ENCODE measurements around the gene PPFIBP2.

Gene PPFIBP2

GRCh38 chr11:7513234-7514098 lies at the start of gene PPFIBP2:
TSS of gene PPFIBP2 (plus strand) at chr11:7513999. CDS start at chr11:7549476, 35,477 bp downstream.
- Histone ChIP-seq H3K36me3 (ENCODE audit: control insufficient read depth in 2 of 2, insufficient read depth in 2 of 2, low read length in 2 of 2) (no peaks in the 10 kb centered on the region), H3K9me3 (ENCODE audit: control insufficient read depth in 2 of 2, low read length in 2 of 2) (no peaks in the 10 kb centered on the region), H3K4me3 (ENCODE audit: low read length in 2 of 2) (peak within 1 kb of the TSS; percentile 89 to 94), H3K9ac (ENCODE audit: low read depth in 1 of 2, low read length in 2 of 2) (peak within 1 kb of the TSS; percentile 75 to 88), H3K4me1 (ENCODE audit: control insufficient read depth in 2 of 2, insufficient read depth in 2 of 2, low read length in 2 of 2) (peaks cover 18 to 28% of the 10 kb centered on the region in 2 donors), H3K27ac (ENCODE audit: low read depth in 2 of 2, low read length in 2 of 2) (peak within 1 kb of the TSS; percentile 89 to 93), H3K27me3 (ENCODE audit: control insufficient read depth in 2 of 2, insufficient read depth in 2 of 2, low read length in 2 of 2) (no peaks in the 10 kb centered on the region)

DNA sequence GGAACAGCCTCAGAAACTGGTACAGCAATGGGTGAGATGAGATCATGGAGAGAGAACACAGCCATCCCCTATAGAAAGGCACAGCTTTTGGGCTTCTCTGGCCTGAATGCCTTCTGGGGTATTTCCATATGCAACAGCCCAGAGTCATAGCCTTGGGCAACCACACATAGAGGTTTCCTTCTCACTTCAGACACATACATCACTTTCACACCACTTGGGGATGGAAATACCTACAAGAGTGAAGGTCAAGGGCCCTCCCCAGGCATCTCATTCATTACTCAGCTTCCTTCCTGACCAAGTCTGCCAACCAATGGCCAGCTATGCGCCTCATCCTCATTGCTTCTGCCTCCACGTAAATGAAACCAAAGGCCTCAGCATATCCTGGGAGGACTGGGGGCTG lies 46.1 kb upstream of the PPFIBP2 start:
- Histone ChIP-seq H3K27ac (ENCODE audit: low read depth in 2 of 2, low read length in 2 of 2) (no peak overlapping the region), H3K27me3 (ENCODE audit: control insufficient read depth in 2 of 2, insufficient read depth in 2 of 2, low read length in 2 of 2) (no peaks in the 10 kb centered on the region), H3K9me3 (ENCODE audit: control insufficient read depth in 2 of 2, low read length in 2 of 2) (no peaks in the 10 kb centered on the region), H3K4me3 (ENCODE audit: low read length in 2 of 2) (no peak overlapping the region), H3K4me1 (ENCODE audit: control insufficient read depth in 2 of 2, insufficient read depth in 2 of 2, low read length in 2 of 2) (no peaks in the 10 kb centered on the region), H3K36me3 (ENCODE audit: control insufficient read depth in 2 of 2, insufficient read depth in 2 of 2, low read length in 2 of 2) (no peaks in the 10 kb centered on the region), H3K9ac (ENCODE audit: low read depth in 1 of 2, low read length in 2 of 2) (no peak overlapping the region)

DNA sequence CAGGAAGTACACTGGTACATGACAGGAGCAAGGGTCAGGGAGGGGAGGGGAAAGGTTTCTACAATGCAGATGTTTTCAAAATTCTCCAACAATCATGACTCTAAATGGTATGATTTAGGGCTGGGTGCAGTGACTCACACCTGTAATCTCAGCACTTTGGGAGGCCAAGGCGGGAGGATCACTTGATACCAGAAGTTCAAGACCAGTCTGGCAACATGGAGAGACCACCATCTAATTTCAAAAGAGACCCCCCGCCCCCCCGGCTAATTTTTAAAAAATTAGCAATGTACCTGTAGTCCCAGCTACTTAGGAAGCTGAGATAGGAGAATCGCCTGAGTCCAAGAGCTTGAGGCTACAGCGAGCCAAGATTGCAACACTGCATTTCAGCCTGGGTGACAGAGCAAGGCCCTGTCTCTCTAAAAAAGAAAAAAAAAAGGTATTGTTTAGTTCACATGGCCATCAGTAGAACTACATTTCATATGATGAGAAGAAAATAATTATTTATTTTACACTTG lies 44.4 kb upstream of the PPFIBP2 start:
- Histone ChIP-seq H3K27ac (ENCODE audit: low read depth in 2 of 2, low read length in 2 of 2) (no peak overlapping the region), H3K9me3 (ENCODE audit: control insufficient read depth in 2 of 2, low read length in 2 of 2) (no peaks in the 10 kb centered on the region), H3K4me1 (ENCODE audit: control insufficient read depth in 2 of 2, insufficient read depth in 2 of 2, low read length in 2 of 2) (no peaks in the 10 kb centered on the region), H3K9ac (ENCODE audit: low read depth in 1 of 2, low read length in 2 of 2) (no peak overlapping the region), H3K36me3 (ENCODE audit: control insufficient read depth in 2 of 2, insufficient read depth in 2 of 2, low read length in 2 of 2) (no peaks in the 10 kb centered on the region), H3K4me3 (ENCODE audit: low read length in 2 of 2) (no peak overlapping the region), H3K27me3 (ENCODE audit: control insufficient read depth in 2 of 2, insufficient read depth in 2 of 2, low read length in 2 of 2) (no peaks in the 10 kb centered on the region)

DNA sequence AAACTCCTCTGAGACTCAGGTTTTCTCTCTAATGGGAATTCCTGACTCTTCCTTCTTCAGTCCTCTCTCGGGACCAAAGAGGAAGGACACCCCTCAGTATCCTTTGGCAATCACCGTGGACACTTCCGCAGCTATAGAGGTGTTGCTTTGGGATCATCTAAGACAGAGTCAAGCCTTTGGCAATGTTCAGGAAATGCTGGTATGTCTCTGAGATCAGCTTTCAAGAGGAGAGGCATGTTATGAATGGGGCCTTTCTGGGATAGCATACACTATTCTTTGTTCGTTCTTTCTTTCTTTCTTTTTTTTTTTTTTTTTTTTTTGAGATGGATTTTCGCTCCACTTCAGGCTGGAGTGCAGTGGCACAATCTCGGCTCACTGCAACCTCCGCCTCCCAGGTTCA lies 42.7 kb upstream of the PPFIBP2 start:
- no peak overlapping the region for H3K27ac ChIP-seq (ENCODE audit: low read depth in 2 of 2, low read length in 2 of 2)
- no peak overlapping the region for H3K4me3 ChIP-seq (ENCODE audit: low read length in 2 of 2)
- no peak overlapping the region for H3K9ac ChIP-seq (ENCODE audit: low read depth in 1 of 2, low read length in 2 of 2)
- H3K36me3 ChIP-seq (ENCODE audit: control insufficient read depth in 2 of 2, insufficient read depth in 2 of 2, low read length in 2 of 2), result no peaks in the 10 kb centered on the region
- no peaks in the 10 kb centered on the region for H3K4me1 ChIP-seq (ENCODE audit: control insufficient read depth in 2 of 2, insufficient read depth in 2 of 2, low read length in 2 of 2)
- no peaks in the 10 kb centered on the region for H3K27me3 ChIP-seq (ENCODE audit: control insufficient read depth in 2 of 2, insufficient read depth in 2 of 2, low read length in 2 of 2)
- H3K9me3 ChIP-seq (ENCODE audit: control insufficient read depth in 2 of 2, low read length in 2 of 2), result no peaks in the 10 kb centered on the region

DNA sequence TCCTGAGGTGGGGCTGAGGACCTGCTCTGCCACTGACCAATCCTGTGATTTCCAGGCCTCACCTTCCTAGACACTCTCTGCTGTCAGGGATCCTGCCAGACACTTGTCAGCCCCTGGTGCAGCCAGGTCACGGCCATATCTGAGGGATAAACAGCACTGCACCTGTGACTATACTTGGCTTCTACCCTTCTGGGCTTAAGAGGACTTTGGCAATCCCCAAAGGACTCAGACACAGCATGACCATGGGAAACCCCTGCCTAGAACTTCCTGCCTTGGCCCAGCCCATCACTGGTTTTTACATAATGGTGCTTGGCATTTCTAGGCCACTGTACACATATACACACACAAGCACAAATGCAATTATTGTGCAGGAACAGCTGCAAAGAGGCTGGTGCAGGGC lies 40.1 kb upstream of the PPFIBP2 start:
- H3K4me3 ChIP-seq (ENCODE audit: low read length in 2 of 2), result no peak overlapping the region
- no peaks in the 10 kb centered on the region for H3K27me3 ChIP-seq (ENCODE audit: control insufficient read depth in 2 of 2, insufficient read depth in 2 of 2, low read length in 2 of 2)
- no peak overlapping the region for H3K9ac ChIP-seq (ENCODE audit: low read depth in 1 of 2, low read length in 2 of 2)
- H3K27ac ChIP-seq (ENCODE audit: low read depth in 2 of 2, low read length in 2 of 2), result no peak overlapping the region
- no peaks in the 10 kb centered on the region for H3K4me1 ChIP-seq (ENCODE audit: control insufficient read depth in 2 of 2, insufficient read depth in 2 of 2, low read length in 2 of 2)
- no peaks in the 10 kb centered on the region for H3K36me3 ChIP-seq (ENCODE audit: control insufficient read depth in 2 of 2, insufficient read depth in 2 of 2, low read length in 2 of 2)
- no peaks in the 10 kb centered on the region for H3K9me3 ChIP-seq (ENCODE audit: control insufficient read depth in 2 of 2, low read length in 2 of 2)

GRCh38 chr11:7480113-7480512 lies 33.7 kb upstream of the PPFIBP2 start:
- H3K27ac ChIP-seq (ENCODE audit: low read depth in 2 of 2, low read length in 2 of 2), result no peak overlapping the region
- H3K9me3 ChIP-seq (ENCODE audit: control insufficient read depth in 2 of 2, low read length in 2 of 2), result no peaks in the 10 kb centered on the region
- H3K4me3 ChIP-seq (ENCODE audit: low read length in 2 of 2), result no peak overlapping the region
- no peak overlapping the region for H3K9ac ChIP-seq (ENCODE audit: low read depth in 1 of 2, low read length in 2 of 2)
- H3K36me3 ChIP-seq (ENCODE audit: control insufficient read depth in 2 of 2, insufficient read depth in 2 of 2, low read length in 2 of 2), result no peaks in the 10 kb centered on the region
- no peaks in the 10 kb centered on the region for H3K4me1 ChIP-seq (ENCODE audit: control insufficient read depth in 2 of 2, insufficient read depth in 2 of 2, low read length in 2 of 2)
- no peaks in the 10 kb centered on the region for H3K27me3 ChIP-seq (ENCODE audit: control insufficient read depth in 2 of 2, insufficient read depth in 2 of 2, low read length in 2 of 2)

DNA sequence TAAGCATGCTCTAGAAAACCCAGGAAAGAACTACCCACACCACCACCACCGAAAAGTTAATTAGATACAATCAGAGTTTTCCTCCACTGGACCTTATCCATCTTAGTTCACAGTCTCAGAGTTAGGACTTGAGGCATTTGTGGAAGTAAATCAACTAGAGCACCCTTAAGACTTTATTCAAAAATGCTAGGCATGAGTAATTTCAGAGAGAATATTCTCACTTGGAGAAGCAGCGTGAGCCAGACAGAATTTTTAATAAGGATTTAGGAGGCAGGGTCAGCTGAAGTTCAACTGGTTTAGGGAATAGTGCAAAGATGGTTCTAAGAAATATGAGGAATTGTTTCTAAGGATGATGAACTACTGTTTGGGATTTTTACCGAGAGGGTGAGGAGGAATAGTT lies 29.7 kb upstream of the PPFIBP2 start:
- Histone ChIP-seq H3K36me3 (ENCODE audit: control insufficient read depth in 2 of 2, insufficient read depth in 2 of 2, low read length in 2 of 2) (no peaks in the 10 kb centered on the region), H3K9ac (ENCODE audit: low read depth in 1 of 2, low read length in 2 of 2) (no peak overlapping the region), H3K27ac (ENCODE audit: low read depth in 2 of 2, low read length in 2 of 2) (no peak overlapping the region), H3K9me3 (ENCODE audit: control insufficient read depth in 2 of 2, low read length in 2 of 2) (no peaks in the 10 kb centered on the region), H3K27me3 (ENCODE audit: control insufficient read depth in 2 of 2, insufficient read depth in 2 of 2, low read length in 2 of 2) (no peaks in the 10 kb centered on the region), H3K4me3 (ENCODE audit: low read length in 2 of 2) (no peak overlapping the region), H3K4me1 (ENCODE audit: control insufficient read depth in 2 of 2, insufficient read depth in 2 of 2, low read length in 2 of 2) (no peaks in the 10 kb centered on the region)

GRCh38 chr11:7484645-7485044 lies 29.2 kb upstream of the PPFIBP2 start:
- H3K4me1 ChIP-seq (ENCODE audit: control insufficient read depth in 2 of 2, insufficient read depth in 2 of 2, low read length in 2 of 2), result no peaks in the 10 kb centered on the region
- no peak overlapping the region for H3K4me3 ChIP-seq (ENCODE audit: low read length in 2 of 2)
- no peaks in the 10 kb centered on the region for H3K36me3 ChIP-seq (ENCODE audit: control insufficient read depth in 2 of 2, insufficient read depth in 2 of 2, low read length in 2 of 2)
- no peaks in the 10 kb centered on the region for H3K27me3 ChIP-seq (ENCODE audit: control insufficient read depth in 2 of 2, insufficient read depth in 2 of 2, low read length in 2 of 2)
- no peak overlapping the region for H3K27ac ChIP-seq (ENCODE audit: low read depth in 2 of 2, low read length in 2 of 2)
- H3K9me3 ChIP-seq (ENCODE audit: control insufficient read depth in 2 of 2, low read length in 2 of 2), result no peaks in the 10 kb centered on the region
- no peak overlapping the region for H3K9ac ChIP-seq (ENCODE audit: low read depth in 1 of 2, low read length in 2 of 2)

DNA sequence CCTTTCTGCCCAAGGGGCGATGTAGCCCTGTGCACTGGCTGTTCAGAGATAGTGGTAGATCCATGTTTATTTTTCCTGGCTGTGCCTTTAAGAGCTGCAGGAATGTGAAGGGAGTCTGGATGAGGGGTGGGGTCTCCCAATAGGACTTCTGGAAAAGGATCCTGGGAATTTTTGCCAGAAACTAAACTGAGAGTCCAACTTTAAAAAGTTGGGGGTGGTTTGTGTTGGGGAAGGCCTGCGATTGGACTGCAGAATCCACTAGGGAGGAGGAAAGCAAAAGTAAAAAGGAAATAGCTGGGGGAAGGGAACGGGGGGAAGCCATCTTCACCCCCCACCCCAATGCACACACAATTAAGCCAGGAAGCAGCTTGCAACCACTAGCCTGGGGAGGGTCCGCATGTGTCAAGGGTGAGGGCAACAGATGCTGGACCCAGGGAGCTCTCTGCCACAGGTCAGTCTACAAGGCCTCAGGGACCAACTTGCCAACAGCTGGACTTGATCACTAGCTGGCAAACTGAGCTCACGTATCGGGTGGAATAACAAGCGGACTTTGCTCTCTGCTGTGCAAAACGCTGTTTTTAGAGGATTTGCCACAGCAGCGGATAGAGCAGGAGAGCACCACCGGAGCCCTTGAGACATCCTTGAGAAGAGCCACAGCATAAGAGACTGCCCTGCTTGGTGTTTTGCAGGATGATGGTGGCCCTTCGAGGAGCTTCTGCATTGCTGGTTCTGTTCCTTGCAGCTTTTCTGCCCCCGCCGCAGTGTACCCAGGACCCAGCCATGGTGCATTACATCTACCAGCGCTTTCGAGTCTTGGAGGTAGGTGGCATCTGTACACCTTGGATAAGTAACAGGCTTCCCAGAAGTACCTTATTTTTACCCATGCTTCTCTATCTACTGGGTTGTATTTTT lies 28.4 kb upstream of the PPFIBP2 start, which contains the start of gene OLFML1:
TSS of gene OLFML1 (plus strand) at position 321 of the 912 bp plus-strand sequence. CDS start at position 691, 370 bp downstream.
- Histone ChIP-seq H3K4me3 (ENCODE audit: low read length in 2 of 2) (peak within 1 kb of the TSS; percentile 55 to 72), H3K36me3 (ENCODE audit: control insufficient read depth in 2 of 2, insufficient read depth in 2 of 2, low read length in 2 of 2) (no peaks in the 10 kb centered on the region), H3K9me3 (ENCODE audit: control insufficient read depth in 2 of 2, low read length in 2 of 2) (no peaks in the 10 kb centered on the region), H3K4me1 (ENCODE audit: control insufficient read depth in 2 of 2, insufficient read depth in 2 of 2, low read length in 2 of 2) (no peaks in the 10 kb centered on the region), H3K27me3 (ENCODE audit: control insufficient read depth in 2 of 2, insufficient read depth in 2 of 2, low read length in 2 of 2) (no peaks in the 10 kb centered on the region), H3K9ac (ENCODE audit: low read depth in 1 of 2, low read length in 2 of 2) (peak within 1 kb of the TSS in 1 of 2 donors; percentile 4), H3K27ac (ENCODE audit: low read depth in 2 of 2, low read length in 2 of 2) (peak within 1 kb of the TSS in 1 of 2 donors; percentile 27)

Measured in mucosa of rectum (tissue), 2 donors.